WTC11 (cell line): Measurements from ENCODE around the gene ANKRD9. TPM values are rescaled to one million over a fixed set of nuclear protein-coding genes. Genes with fewer than 3 reads are reported as not detected.

Experiments
- ATAC-seq: fragments of 200-7000 bp; cut with Tn5 transposase; 2 replicates; pipeline ENCODE4 v1.10.0; 2021; ENCODE audit warnings: mild to moderate bottlenecking, moderate library complexity
- CTCF ChIA-PET: fragments of 300-600 bp; sonication (Branson Sonifier 250); formaldehyde crosslinking; loops from one replicate; lab custom pipeline; 2021; ENCODE audit warnings: antibody characterized with exemption; lab: Charles Lee
- POLR2A ChIA-PET: fragments of 350-600 bp; sonication (Branson Sonifier 250); formaldehyde crosslinking; loops from one replicate; lab custom pipeline; 2021; ENCODE audit warnings: antibody characterized with exemption; lab: Charles Lee
- DNase-seq: peaks from one replicate; pipeline ENCODE4 v3.0.0; 2021; ENCODE audit warnings: low spot score
- H3K27ac Mint-ChIP-seq: 2 replicates; pipeline ENCODE4 v1.8.0; 2021; ENCODE audit warnings: mixed read lengths
- H3K27me3 Mint-ChIP-seq: 2 replicates; pipeline ENCODE4 v1.8.0; 2021; ENCODE audit warnings: low read depth, mild to moderate bottlenecking, moderate library complexity, mixed read lengths
- H3K36me3 Mint-ChIP-seq: 2 replicates; pipeline ENCODE4 v1.8.0; 2021; ENCODE audit warnings: mixed read lengths
- H3K4me1 Mint-ChIP-seq: 2 replicates; pipeline ENCODE4 v1.8.0; 2022; ENCODE audit warnings: mixed read lengths
- H3K4me3 Mint-ChIP-seq: 2 replicates; pipeline ENCODE4 v1.8.0; 2021; ENCODE audit warnings: mild to moderate bottlenecking, moderate library complexity, mixed read lengths
- H3K9me3 Mint-ChIP-seq: 2 replicates; pipeline ENCODE4 v1.8.0; 2021; ENCODE audit warnings: mixed read lengths
- AR ChIP-seq: fragments of 250-450 bp; sonication (Bioruptor Pico); IDR thresholded peaks from 2 replicates; pipeline ENCODE4 v1.9.0; 2021; ENCODE audit warnings: mild to moderate bottlenecking
- ARID4B ChIP-seq: sonication (generic); formaldehyde crosslinking; IDR thresholded peaks from 2 replicates; pipeline ENCODE4 v1.8.0; 2023; ENCODE audit warnings: missing genetic modification reagents, mild to moderate bottlenecking, borderline replicate concordance
- ATF6 ChIP-seq: sonication (generic); formaldehyde crosslinking; IDR thresholded peaks from 2 replicates; pipeline ENCODE4 v1.8.1; 2023; ENCODE audit warnings: mild to moderate bottlenecking, missing genetic modification reagents
- E2F4 ChIP-seq: sonication (generic); formaldehyde crosslinking; IDR thresholded peaks from 2 replicates; pipeline ENCODE4 v1.8.1; 2022; ENCODE audit warnings: low read depth, mild to moderate bottlenecking, moderate library complexity, missing genetic modification reagents, borderline replicate concordance
- E2F5 ChIP-seq: sonication (generic); formaldehyde crosslinking; IDR thresholded peaks from 2 replicates; pipeline ENCODE4 v1.8.1; 2022; ENCODE audit warnings: mild to moderate bottlenecking, moderate library complexity, missing genetic modification reagents
- ELF4 ChIP-seq: sonication (generic); formaldehyde crosslinking; IDR thresholded peaks from 2 replicates; pipeline ENCODE4 v1.8.1; 2022; ENCODE audit warnings: low read depth, mild to moderate bottlenecking, moderate library complexity, missing genetic modification reagents
- FOXP4 ChIP-seq: sonication (generic); formaldehyde crosslinking; IDR thresholded peaks from 2 replicates; pipeline ENCODE4 v1.8.0; 2022; ENCODE audit warnings: mild to moderate bottlenecking, missing genetic modification reagents
- GTF2I ChIP-seq: fragments of 250-450 bp; sonication (Bioruptor Pico); conservative IDR thresholded peaks from 2 replicates; pipeline ENCODE4 v1.4.0; 2021; ENCODE audit warnings: mild to moderate bottlenecking
- IRF2 ChIP-seq: sonication (generic); formaldehyde crosslinking; IDR thresholded peaks from 2 replicates; pipeline ENCODE4 v1.8.0; 2022; ENCODE audit warnings: low read depth, missing genetic modification reagents, borderline replicate concordance
- NR1H2 ChIP-seq: sonication (generic); formaldehyde crosslinking; IDR thresholded peaks from 2 replicates; pipeline ENCODE4 v1.9.0; 2021; ENCODE audit warnings: mild to moderate bottlenecking, moderate library complexity, missing genetic modification reagents
- RORB ChIP-seq: fragments of 250-450 bp; sonication (Bioruptor Pico); IDR thresholded peaks from 2 replicates; pipeline ENCODE4 v1.9.0; 2021; ENCODE audit warnings: mild to moderate bottlenecking
- SOX15 ChIP-seq: fragments of 250-450 bp; sonication (Bioruptor Pico); IDR thresholded peaks from 2 replicates; pipeline ENCODE4 v1.9.0; 2021; ENCODE audit warnings: mild to moderate bottlenecking
- ZNF263 ChIP-seq: sonication (generic); formaldehyde crosslinking; IDR thresholded peaks from 2 replicates; pipeline ENCODE4 v1.8.1; 2022; ENCODE audit warnings: low read depth, mild to moderate bottlenecking, moderate library complexity, missing genetic modification reagents
- ZNF512 ChIP-seq: sonication (generic); formaldehyde crosslinking; IDR thresholded peaks from 2 replicates; pipeline ENCODE4 v1.8.1; 2022; ENCODE audit warnings: missing genetic modification reagents, borderline replicate concordance
- ZNF532 ChIP-seq: fragments of 250-450 bp; sonication (Bioruptor Pico); IDR thresholded peaks from 2 replicates; pipeline ENCODE4 v1.9.0; 2021; ENCODE audit warnings: mild to moderate bottlenecking, borderline replicate concordance
- total RNA-seq: library from RNA; stranded (reverse); gene quantifications from 3 replicates; pipeline ENCODE4 v1.2.3, GENCODE V29; 2021

Gene ANKRD9
- total RNA-seq, 1 experiment from 2014 or later: 63.8 TPM

GRCh38 chr14:102486513-102487203 is 22.9 kb downstream of the ANKRD9 start:
- CTCF ChIA-PET: interaction anchor here (0.5 to 2.5 kb wide), 4 partner anchors 11 to 154 kb away, joined by 3 to 11 read pairs (median 8); no protein-coding TSS in a partner anchor
- no peak for DNase-seq
- H3K27me3 Mint-ChIP-seq: no peaks in the 10 kb centered on the region
- H3K9me3 Mint-ChIP-seq: peaks cover 8% of the 10 kb centered on the region; the same call in 1 of the 2 replicates
- H3K4me3 Mint-ChIP-seq: no peak overlapping the region
- peak overlapping the region; percentile 34 for H3K27ac Mint-ChIP-seq
- POLR2A ChIA-PET: no interaction called here
- no peaks in the 10 kb centered on the region for H3K4me1 Mint-ChIP-seq
- no peaks in the 10 kb centered on the region for H3K36me3 Mint-ChIP-seq
- ATAC-seq: 0 out of 2 replicates have a peak, but pooled peaks have one; percentile 36
- TF ChIP-seq SOX15 (CRISPR knock-in tag): no peak
- no peak for TF ChIP-seq ZNF532 (CRISPR knock-in tag)
- TF ChIP-seq ZNF263 (CRISPR knock-in tag): no peak
- TF ChIP-seq ARID4B (CRISPR knock-in tag): no peak
- TF ChIP-seq IRF2: no peak
- no peak for TF ChIP-seq ATF6 (CRISPR knock-in tag)
- TF ChIP-seq E2F4: no peak
- TF ChIP-seq AR (CRISPR knock-in tag): no peak
- no peak for TF ChIP-seq E2F5 (CRISPR knock-in tag)
- no peak for TF ChIP-seq FOXP4 (CRISPR knock-in tag)
- no peak for TF ChIP-seq RORB (CRISPR knock-in tag)
- TF ChIP-seq GTF2I (CRISPR knock-in tag): no peak
- no peak for TF ChIP-seq ELF4 (CRISPR knock-in tag)
- no peak for TF ChIP-seq ZNF512 (CRISPR knock-in tag)
- no peak for TF ChIP-seq NR1H2 (CRISPR knock-in tag)
